ENCODE results near the gene RPAP2.

Gene RPAP2

GRCh38 chr1:92323473-92324453 lies 24.9 kb downstream of the RPAP2 start:
- Histone ChIP-seq H3K4me3 (ENCODE audit: low read length in 2 of 2) (no peak overlapping the region), H3K9ac (ENCODE audit: low read depth, low read length, poor library complexity) (no peak overlapping the region), H2AK5ac (ENCODE audit: low read depth, low read length) (no peak overlapping the region), H2BK120ac (ENCODE audit: low read depth, low read length) (no peak overlapping the region), H3K27ac (replicated peaks; ENCODE audit: low read length) (no peak overlapping the region), H3K4me2 (ENCODE audit: insufficient read depth, low read length, poor library complexity, severe bottlenecking) (no peak overlapping the region), H4K8ac (ENCODE audit: low read depth, low read length) (no peak overlapping the region), H2AFZ (ENCODE audit: low read length) (no peak overlapping the region), H4K91ac (ENCODE audit: low read depth, low read length, poor library complexity) (no peak overlapping the region), H2BK5ac (ENCODE audit: low read length) (no peak overlapping the region), H3K23ac (ENCODE audit: low read depth, low read length, poor library complexity) (no peak overlapping the region), H3K14ac (ENCODE audit: low read length) (no peak overlapping the region), H3K4ac (ENCODE audit: low read length) (no peak overlapping the region), H2BK15ac (ENCODE audit: low read length) (no peak overlapping the region), H3K18ac (ENCODE audit: low read length) (no peak overlapping the region), H3K27me3 (ENCODE audit: control insufficient read depth in 3 of 3, insufficient read depth in 3 of 3, low read depth in 1 of 3, low read length in 3 of 3) (no peaks in the 10 kb centered on the region), H3K36me3 (replicated peaks in 1 of 2; ENCODE audit: control insufficient read depth in 2 of 2, insufficient read depth in 2 of 2, low read length in 2 of 2) (peaks cover 9 to 70% of the 10 kb centered on the region in 2 donors), H3K79me1 (ENCODE audit: low read depth, low read length) (no peaks in the 10 kb centered on the region), H3K9me3 (replicated peaks in 1 of 2; ENCODE audit: control insufficient read depth in 2 of 2, insufficient read depth in 1 of 2, low read depth in 1 of 2, low read length in 2 of 2) (peaks cover 5 to 25% of the 10 kb centered on the region in 2 donors), H3K4me1 (ENCODE audit: control insufficient read depth in 2 of 2, insufficient read depth in 1 of 2, low read depth in 1 of 2, low read length in 2 of 2) (no peaks in the 10 kb centered on the region), H2BK12ac (ENCODE audit: low read length) (no peak overlapping the region)
- WGBS, 2 donors (ENCODE audit: extremely low coverage in 2 of 2, insufficient read length in 2 of 2, insufficient replicate concordance in 1 of 2), result no CpG with 5 or more reads among the region's 7 CpGs
- no peak for DNase-seq (ENCODE audit: low spot score)

DNA sequence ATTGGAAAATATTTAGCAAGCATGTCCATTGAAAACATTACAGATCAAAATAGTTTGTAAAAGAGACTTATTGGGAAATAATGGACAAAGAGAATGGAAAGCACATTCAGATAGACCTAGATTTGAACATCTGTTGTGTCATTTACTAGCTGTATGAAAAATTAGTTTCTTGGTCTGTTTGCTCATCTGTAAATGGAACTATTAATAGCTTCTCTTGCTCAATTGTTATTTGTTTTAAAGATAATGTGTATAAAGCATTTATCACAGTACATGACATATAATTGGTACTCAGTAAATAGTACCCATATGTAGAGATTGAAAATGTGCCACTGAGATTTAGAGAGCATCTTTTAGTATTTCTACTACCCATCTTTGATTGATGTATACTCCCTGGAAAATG lies 25.9 kb downstream of the RPAP2 start:
- H2BK5ac ChIP-seq (ENCODE audit: low read length), result no peak overlapping the region
- peaks cover 14 to 71% of the 10 kb centered on the region in 2 donors for H3K36me3 ChIP-seq (replicated peaks in 1 of 2; ENCODE audit: control insufficient read depth in 2 of 2, insufficient read depth in 2 of 2, low read length in 2 of 2)
- no peak overlapping the region for H3K18ac ChIP-seq (ENCODE audit: low read length)
- no peak overlapping the region for H2AFZ ChIP-seq (ENCODE audit: low read length)
- no peak overlapping the region for H4K91ac ChIP-seq (ENCODE audit: low read depth, low read length, poor library complexity)
- H2BK12ac ChIP-seq (ENCODE audit: low read length), result no peak overlapping the region
- H3K4ac ChIP-seq (ENCODE audit: low read length), result no peak overlapping the region
- H3K4me3 ChIP-seq (ENCODE audit: low read length in 2 of 2), result no peak overlapping the region
- no peak overlapping the region for H2BK120ac ChIP-seq (ENCODE audit: low read depth, low read length)
- no peak overlapping the region for H4K8ac ChIP-seq (ENCODE audit: low read depth, low read length)
- no peak overlapping the region for H3K27ac ChIP-seq (replicated peaks; ENCODE audit: low read length)
- no peak for DNase-seq (ENCODE audit: low spot score)
- H2BK15ac ChIP-seq (ENCODE audit: low read length), result no peak overlapping the region
- H3K4me2 ChIP-seq (ENCODE audit: insufficient read depth, low read length, poor library complexity, severe bottlenecking), result no peak overlapping the region
- no peak overlapping the region for H3K9ac ChIP-seq (ENCODE audit: low read depth, low read length, poor library complexity)
- no peak overlapping the region for H2AK5ac ChIP-seq (ENCODE audit: low read depth, low read length)
- H3K14ac ChIP-seq (ENCODE audit: low read length), result no peak overlapping the region
- no peaks in the 10 kb centered on the region for H3K79me1 ChIP-seq (ENCODE audit: low read depth, low read length)
- peaks cover 6 to 34% of the 10 kb centered on the region in 2 donors for H3K9me3 ChIP-seq (replicated peaks in 1 of 2; ENCODE audit: control insufficient read depth in 2 of 2, insufficient read depth in 1 of 2, low read depth in 1 of 2, low read length in 2 of 2)
- H3K27me3 ChIP-seq (ENCODE audit: control insufficient read depth in 3 of 3, insufficient read depth in 3 of 3, low read depth in 1 of 3, low read length in 3 of 3), result no peaks in the 10 kb centered on the region
- no peak overlapping the region for H3K23ac ChIP-seq (ENCODE audit: low read depth, low read length, poor library complexity)
- H3K4me1 ChIP-seq (ENCODE audit: control insufficient read depth in 2 of 2, insufficient read depth in 1 of 2, low read depth in 1 of 2, low read length in 2 of 2), result no peaks in the 10 kb centered on the region

GRCh38 chr1:92326681-92327080 lies 27.8 kb downstream of the RPAP2 start:
- Histone ChIP-seq H3K4me3 (ENCODE audit: low read length in 2 of 2) (no peak overlapping the region), H3K79me1 (ENCODE audit: low read depth, low read length) (no peaks in the 10 kb centered on the region), H2AK5ac (ENCODE audit: low read depth, low read length) (no peak overlapping the region), H2BK12ac (ENCODE audit: low read length) (no peak overlapping the region), H4K91ac (ENCODE audit: low read depth, low read length, poor library complexity) (no peak overlapping the region), H3K9me3 (replicated peaks in 1 of 2; ENCODE audit: control insufficient read depth in 2 of 2, insufficient read depth in 1 of 2, low read depth in 1 of 2, low read length in 2 of 2) (peaks cover 6 to 34% of the 10 kb centered on the region in 2 donors), H3K4me1 (ENCODE audit: control insufficient read depth in 2 of 2, insufficient read depth in 1 of 2, low read depth in 1 of 2, low read length in 2 of 2) (no peaks in the 10 kb centered on the region), H3K27ac (replicated peaks; ENCODE audit: low read length) (no peak overlapping the region), H2BK15ac (ENCODE audit: low read length) (no peak overlapping the region), H2BK120ac (ENCODE audit: low read depth, low read length) (no peak overlapping the region), H3K18ac (ENCODE audit: low read length) (no peak overlapping the region), H2AFZ (ENCODE audit: low read length) (no peak overlapping the region), H4K8ac (ENCODE audit: low read depth, low read length) (no peak overlapping the region), H3K36me3 (replicated peaks in 1 of 2; ENCODE audit: control insufficient read depth in 2 of 2, insufficient read depth in 2 of 2, low read length in 2 of 2) (peaks cover 16 to 57% of the 10 kb centered on the region in 2 donors), H3K14ac (ENCODE audit: low read length) (no peak overlapping the region), H3K4ac (ENCODE audit: low read length) (no peak overlapping the region), H3K23ac (ENCODE audit: low read depth, low read length, poor library complexity) (no peak overlapping the region), H3K27me3 (ENCODE audit: control insufficient read depth in 3 of 3, insufficient read depth in 3 of 3, low read depth in 1 of 3, low read length in 3 of 3) (no peaks in the 10 kb centered on the region), H3K4me2 (ENCODE audit: insufficient read depth, low read length, poor library complexity, severe bottlenecking) (no peak overlapping the region), H3K9ac (ENCODE audit: low read depth, low read length, poor library complexity) (no peak overlapping the region), H2BK5ac (ENCODE audit: low read length) (no peak overlapping the region)
- WGBS, 2 donors (ENCODE audit: extremely low coverage in 2 of 2, insufficient read length in 2 of 2, insufficient replicate concordance in 1 of 2), result no CpG with 5 or more reads among the region's 1 CpG
- no peak for DNase-seq (ENCODE audit: low spot score)

DNA sequence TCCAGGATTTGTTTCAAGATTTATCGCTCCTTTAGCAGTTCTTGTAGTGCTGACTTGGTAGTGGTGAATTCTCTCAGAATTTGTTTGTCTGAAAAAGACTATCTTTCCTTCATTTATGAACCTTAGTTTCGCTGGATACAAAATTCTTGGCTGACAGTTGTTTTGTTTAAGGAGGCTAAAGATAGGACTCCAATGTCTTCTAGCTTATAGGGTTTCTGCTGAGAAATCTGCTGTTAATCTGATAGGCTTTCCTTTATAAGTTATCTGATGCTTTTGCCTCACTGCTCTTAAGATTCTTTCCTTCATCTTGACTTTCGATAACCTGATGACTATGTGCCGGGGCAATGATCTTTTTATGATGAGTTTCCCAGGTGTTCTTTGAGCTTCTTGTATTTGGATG lies 28.9 kb downstream of the RPAP2 start:
- no peak overlapping the region for H4K8ac ChIP-seq (ENCODE audit: low read depth, low read length)
- H2BK5ac ChIP-seq (ENCODE audit: low read length), result no peak overlapping the region
- H2BK15ac ChIP-seq (ENCODE audit: low read length), result no peak overlapping the region
- no peak overlapping the region for H3K4me2 ChIP-seq (ENCODE audit: insufficient read depth, low read length, poor library complexity, severe bottlenecking)
- peaks cover 6 to 34% of the 10 kb centered on the region in 2 donors for H3K9me3 ChIP-seq (replicated peaks in 1 of 2; ENCODE audit: control insufficient read depth in 2 of 2, insufficient read depth in 1 of 2, low read depth in 1 of 2, low read length in 2 of 2)
- no peaks in the 10 kb centered on the region for H3K79me1 ChIP-seq (ENCODE audit: low read depth, low read length)
- H2AFZ ChIP-seq (ENCODE audit: low read length), result no peak overlapping the region
- no peak overlapping the region for H3K4me3 ChIP-seq (ENCODE audit: low read length in 2 of 2)
- H3K9ac ChIP-seq (ENCODE audit: low read depth, low read length, poor library complexity), result no peak overlapping the region
- no peak overlapping the region for H3K27ac ChIP-seq (replicated peaks; ENCODE audit: low read length)
- no peak for DNase-seq (ENCODE audit: low spot score)
- peaks cover 16 to 58% of the 10 kb centered on the region in 2 donors for H3K36me3 ChIP-seq (replicated peaks in 1 of 2; ENCODE audit: control insufficient read depth in 2 of 2, insufficient read depth in 2 of 2, low read length in 2 of 2)
- no CpG with 5 or more reads among the region's 4 CpGs for WGBS, 2 donors (ENCODE audit: extremely low coverage in 2 of 2, insufficient read length in 2 of 2, insufficient replicate concordance in 1 of 2)
- no peak overlapping the region for H2BK12ac ChIP-seq (ENCODE audit: low read length)
- no peaks in the 10 kb centered on the region for H3K4me1 ChIP-seq (ENCODE audit: control insufficient read depth in 2 of 2, insufficient read depth in 1 of 2, low read depth in 1 of 2, low read length in 2 of 2)
- H3K18ac ChIP-seq (ENCODE audit: low read length), result no peak overlapping the region
- H2BK120ac ChIP-seq (ENCODE audit: low read depth, low read length), result no peak overlapping the region
- H4K91ac ChIP-seq (ENCODE audit: low read depth, low read length, poor library complexity), result no peak overlapping the region
- no peak overlapping the region for H3K23ac ChIP-seq (ENCODE audit: low read depth, low read length, poor library complexity)
- H2AK5ac ChIP-seq (ENCODE audit: low read depth, low read length), result no peak overlapping the region
- H3K27me3 ChIP-seq (ENCODE audit: control insufficient read depth in 3 of 3, insufficient read depth in 3 of 3, low read depth in 1 of 3, low read length in 3 of 3), result no peaks in the 10 kb centered on the region
- no peak overlapping the region for H3K14ac ChIP-seq (ENCODE audit: low read length)
- no peak overlapping the region for H3K4ac ChIP-seq (ENCODE audit: low read length)

Data from neuronal stem cell (in vitro differentiated cells).